HG02970 (cell line): ENCODE measurements around the gene AGT.
"Not testable (repeated sequence)": the region's sequence is repeated elsewhere in the genome, so short reads cannot be mapped to it uniquely, and the experiment has no call there.

ENCODE experiments used
- ATAC-seq: cut with Tn5 transposase; IDR thresholded peaks from one replicate; pipeline ENCODE4 v1.9.1; 2021; ENCODE audit warnings: mild to moderate bottlenecking, moderate library complexity, moderate number of reproducible peaks; ENCODE audit not compliant: unreplicated experiment, low FRiP score

AGT gene

GRCh38 chr1:230656719-230657118 is 57.2 kb downstream of the AGT start:
- ATAC-seq, result not testable (repeated sequence)
